Choroid plexus epithelial cell (primary cell): ENCODE data around the gene BMPER.

Experiments
- DNase-seq: peaks from one replicate; pipeline ENCODE4 v3.0.0-alpha.2; 2010; ENCODE audit warnings: low read depth
- H3K4me3 ChIP-seq: 2 replicates; pipeline ENCODE4 v1.5.1; 2011; ENCODE audit warnings: low read depth, mild to moderate bottlenecking, control low read depth, low read length, moderate library complexity
- CTCF ChIP-seq: conservative IDR thresholded peaks from 2 replicates; pipeline ENCODE4 v1.5.1; 2011; ENCODE audit warnings: low read depth, mild to moderate bottlenecking, control low read depth, inconsistent platforms, low read length, moderate library complexity

Gene BMPER

GRCh38 chr7:34135924-34136323 lies 230.6 kb downstream of the BMPER start:
- peak; percentile 15 for DNase-seq
- H3K4me3 ChIP-seq, result no peak overlapping the region
- TF ChIP-seq CTCF, result no peak

DNA sequence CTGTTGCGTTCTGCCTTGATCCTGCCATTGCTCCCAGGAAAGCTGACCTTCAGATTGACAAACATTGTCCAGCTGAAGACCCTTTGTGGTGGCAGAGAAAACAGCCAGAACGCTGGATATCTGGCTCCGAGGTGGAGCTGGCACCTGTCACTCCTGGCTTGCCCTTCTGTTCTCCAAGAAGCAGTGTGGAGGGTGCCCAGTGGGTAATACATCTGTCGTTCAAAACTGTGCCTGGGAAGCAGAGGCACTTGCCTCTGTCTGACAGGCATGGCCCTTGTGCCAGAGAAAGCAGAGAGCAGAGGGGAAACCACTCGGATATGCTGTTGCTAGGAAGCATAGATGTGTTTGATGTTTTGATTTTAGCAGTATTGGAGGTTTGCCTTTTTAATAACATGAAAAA lies 231.4 kb downstream of the BMPER start:
- no peak for DNase-seq
- no peak for TF ChIP-seq CTCF
- no peak overlapping the region for H3K4me3 ChIP-seq

DNA sequence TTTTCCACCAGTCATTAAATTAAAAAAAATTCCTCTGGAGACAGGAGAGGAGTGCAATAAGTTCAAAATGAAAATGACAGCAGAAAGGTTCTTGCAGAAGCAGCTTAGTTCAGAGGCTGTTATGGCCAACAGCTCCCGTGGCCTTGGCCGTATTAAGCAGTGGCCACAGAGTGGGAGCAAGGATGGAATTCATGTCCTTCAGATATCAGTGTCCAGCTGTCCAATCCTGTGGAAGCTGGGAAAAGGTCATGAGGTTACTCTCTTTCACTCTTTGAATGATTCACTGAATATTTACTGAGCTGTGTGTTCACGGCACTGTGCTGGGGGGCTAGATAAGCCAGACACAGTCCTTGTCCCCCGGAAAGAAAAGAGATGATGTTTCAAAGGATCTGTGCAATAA lies 231.8 kb downstream of the BMPER start:
- no peak for DNase-seq
- TF ChIP-seq CTCF, result no peak
- H3K4me3 ChIP-seq, result no peak overlapping the region

- no peak for DNase-seq
- H3K4me3 ChIP-seq, result no peak overlapping the region
- TF ChIP-seq CTCF, result no peak
Observed at GRCh38 chr7:34138483-34138882, 233.1 kb downstream of the BMPER start.

DNA sequence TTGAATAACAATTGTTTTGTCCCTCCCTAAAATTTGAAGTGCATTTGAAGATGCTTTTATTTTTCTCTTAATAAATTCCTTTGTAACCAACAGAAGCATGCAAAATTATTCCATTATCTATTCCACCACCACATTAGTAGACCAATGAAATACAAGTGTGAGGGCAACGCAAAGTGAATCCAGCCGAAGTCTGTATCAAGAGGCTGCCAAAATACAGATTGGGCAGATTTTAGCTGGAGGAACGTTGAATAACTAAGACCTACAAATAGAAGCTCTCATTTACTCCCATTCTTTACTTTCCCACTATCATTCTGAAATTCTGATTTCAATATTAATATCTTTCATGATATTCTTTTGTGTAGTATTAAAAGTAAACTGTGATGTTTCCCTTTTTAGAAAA lies 233.7 kb downstream of the BMPER start:
- H3K4me3 ChIP-seq, result no peak overlapping the region
- no peak for TF ChIP-seq CTCF
- no peak for DNase-seq

DNA sequence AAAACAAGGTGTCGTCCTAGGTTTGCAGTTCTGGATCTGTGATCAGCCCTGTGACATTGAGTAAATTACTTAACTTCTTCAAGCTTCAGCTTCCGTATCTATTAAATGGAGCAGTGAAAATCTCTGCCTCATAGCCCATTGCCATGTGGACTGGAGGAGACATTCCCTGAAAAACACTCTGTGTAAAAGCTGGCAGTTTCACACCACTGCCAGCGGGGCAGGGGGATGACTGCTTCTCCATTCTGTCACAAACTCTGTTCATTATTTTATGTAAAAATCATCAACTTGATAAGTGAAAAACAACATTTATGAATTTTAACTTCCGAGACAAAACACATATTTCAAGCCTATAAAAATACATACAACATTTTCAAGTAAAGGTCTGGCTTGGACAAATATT lies 234.7 kb downstream of the BMPER start:
- TF ChIP-seq CTCF, result no peak
- no peak for DNase-seq
- H3K4me3 ChIP-seq, result no peak overlapping the region

DNA sequence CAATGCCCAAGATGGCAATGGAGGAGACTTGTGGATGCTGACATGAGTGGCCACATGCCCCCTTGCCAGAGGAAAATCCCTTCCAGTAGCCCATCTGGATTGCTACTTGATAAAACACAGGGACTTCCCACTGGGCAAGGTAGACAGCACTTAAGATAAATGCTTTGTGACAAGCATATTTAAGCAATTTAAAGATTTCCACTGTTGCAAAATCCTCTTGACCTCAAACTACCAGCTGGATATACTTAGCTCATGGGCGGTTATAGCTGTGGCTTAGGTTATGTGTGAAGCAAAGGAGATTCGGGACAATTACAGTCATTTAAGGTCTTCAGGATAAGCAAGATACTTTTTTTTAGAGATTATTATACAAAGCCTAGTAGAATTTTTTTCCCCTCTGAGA lies 238.1 kb downstream of the BMPER start:
- DNase-seq, result peak; percentile 82
- H3K4me3 ChIP-seq, result no peak overlapping the region
- TF ChIP-seq CTCF, result no peak
